Endothelial cell of coronary artery (primary cell): ENCODE results near the gene HIC2. TPM values are rescaled to one million over a fixed set of nuclear protein-coding genes. Genes with fewer than 3 reads are reported as not detected.

Source experiments
- total RNA-seq: library from RNA; depleted of rRNA; stranded (reverse); fragments of >200 nt; gene quantifications from 2 replicates; pipeline ENCODE4 v1.2.3, GENCODE V29; 2014

Gene HIC2
- total RNA-seq: 2.6 and 2.7 TPM in 2 replicates

GRCh38 chr22:21417227-21417746 lies at the start of gene HIC2:
Gene HIC2 (plus strand): TSS chr22:21417371. CDS start chr22:21442832, 25,461 bp downstream.

GRCh38 chr22:21383701-21384467 lies 33.3 kb upstream of the HIC2 start, which contains the start of gene RIMBP3B:
Gene RIMBP3B (plus strand): TSS chr22:21383751. CDS start chr22:21383859, 108 bp downstream.

GRCh38 chr22:21467337-21468193 lies 50.4 kb downstream of the HIC2 start, which contains the start of gene TMEM191C:
Gene TMEM191C (plus strand): TSS chr22:21467387. CDS start chr22:21467460, 73 bp downstream.

Other genes with a start within 250 kb of the HIC2 start
- gene RIMBP3B, start 33.6 kb upstream of the HIC2 start, total RNA-seq: under 0.01 TPM in 1 of 2 replicates, not detected in the other
- gene TMEM191C, start 50.0 kb downstream of the HIC2 start, total RNA-seq: 0.38 and 0.54 TPM in 2 replicates
- under 0.01 and 0.09 TPM in 2 replicates for gene RIMBP3C, start 134.1 kb downstream of the HIC2 start, total RNA-seq
- 28.7 and 33.7 TPM in 2 replicates for gene UBE2L3, start 150.3 kb downstream of the HIC2 start, total RNA-seq
- gene YDJC, start 212.7 kb downstream of the HIC2 start, total RNA-seq: 14.1 and 18.4 TPM in 2 replicates
- 0.09 and 0.28 TPM in 2 replicates for gene CCDC116, start 215.4 kb downstream of the HIC2 start, total RNA-seq
- gene SDF2L1, start 224.9 kb downstream of the HIC2 start, total RNA-seq: 34.9 and 52.6 TPM in 2 replicates
- gene PPIL2, start 248.6 kb downstream of the HIC2 start, total RNA-seq: 17.5 and 18.8 TPM in 2 replicates